ENCODE results near the gene LRRC8E. TPM values are rescaled to one million over a fixed set of nuclear protein-coding genes. Genes with fewer than 3 reads are reported as not detected.

LRRC8E gene
- total and polyA plus RNA-seq, 3 experiments from 2014 or later, result not detected

- ChIA-PET CTCF (interaction anchor here (1.4 kb wide), 2 partner anchors 10 to 11 kb away, joined by 3 read pairs; no protein-coding TSS in a partner anchor), POLR2A (interaction anchor here (0.8 kb wide), 1 partner anchor 53 kb away, joined by 3 read pairs; no protein-coding TSS in a partner anchor)
- Histone ChIP-seq H3K4me1 (ENCODE audit: insufficient read depth, low read length) (peaks cover 25% of the 10 kb centered on the region), H3K27me3 (ENCODE audit: insufficient read depth, low read length, poor library complexity, severe bottlenecking) (peaks cover 12% of the 10 kb centered on the region), H3K27ac (ENCODE audit: low read depth, low read length) (no peak overlapping the region), H3K9me3 (ENCODE audit: low read length) (no peaks in the 10 kb centered on the region), H3K4me3 (ENCODE audit: low read length) (no peak overlapping the region), H3K36me3 (ENCODE audit: insufficient read depth, low read length) (no peaks in the 10 kb centered on the region)
- H3K27me3 Mint-ChIP-seq, result peaks cover 13 to 35% of the 10 kb centered on the region in 2 donors
- H3K27ac Mint-ChIP-seq, result no peak overlapping the region
- peak overlapping the region in 3 of 7 donors; percentile 5 to 74 (median 12) for H3K4me3 Mint-ChIP-seq
- H3K36me3 Mint-ChIP-seq, result no peaks in the 10 kb centered on the region
- no peaks in the 10 kb centered on the region for H3K9me3 Mint-ChIP-seq
- peaks cover 14 to 35% (median 17%) of the 10 kb centered on the region in 3 donors for H3K4me1 Mint-ChIP-seq
- DNase-seq, result no peak
These were observed 24.9 kb upstream of the LRRC8E start for GRCh38 chr19:7863157-7863970.

GRCh38 chr19:7863971-7864689 is 24.2 kb upstream of the LRRC8E start:
- H3K36me3 Mint-ChIP-seq, result no peaks in the 10 kb centered on the region
- H3K27me3 ChIP-seq (ENCODE audit: insufficient read depth, low read length, poor library complexity, severe bottlenecking), result peaks cover 12% of the 10 kb centered on the region
- no peak for DNase-seq
- peaks cover 19 to 41% (median 22%) of the 10 kb centered on the region in 3 donors for H3K4me1 Mint-ChIP-seq
- no peak overlapping the region for H3K27ac Mint-ChIP-seq
- no peaks in the 10 kb centered on the region for H3K36me3 ChIP-seq (ENCODE audit: insufficient read depth, low read length)
- H3K27me3 Mint-ChIP-seq, result peaks cover 11 to 33% of the 10 kb centered on the region in 2 donors
- ChIA-PET CTCF (interaction anchor here (1.1 to 1.4 kb wide), 2 partner anchors 10 to 38 kb away, joined by 3 read pairs; no protein-coding TSS in a partner anchor), POLR2A (no interaction called here)
- H3K9me3 ChIP-seq (ENCODE audit: low read length), result no peaks in the 10 kb centered on the region
- H3K27ac ChIP-seq (ENCODE audit: low read depth, low read length), result no peak overlapping the region
- H3K9me3 Mint-ChIP-seq, result no peaks in the 10 kb centered on the region
- no peak overlapping the region for H3K4me3 ChIP-seq (ENCODE audit: low read length)
- peak overlapping the region in 2 of 7 donors; percentile 5 to 72 for H3K4me3 Mint-ChIP-seq
- H3K4me1 ChIP-seq (ENCODE audit: insufficient read depth, low read length), result peaks cover 31% of the 10 kb centered on the region

DNA sequence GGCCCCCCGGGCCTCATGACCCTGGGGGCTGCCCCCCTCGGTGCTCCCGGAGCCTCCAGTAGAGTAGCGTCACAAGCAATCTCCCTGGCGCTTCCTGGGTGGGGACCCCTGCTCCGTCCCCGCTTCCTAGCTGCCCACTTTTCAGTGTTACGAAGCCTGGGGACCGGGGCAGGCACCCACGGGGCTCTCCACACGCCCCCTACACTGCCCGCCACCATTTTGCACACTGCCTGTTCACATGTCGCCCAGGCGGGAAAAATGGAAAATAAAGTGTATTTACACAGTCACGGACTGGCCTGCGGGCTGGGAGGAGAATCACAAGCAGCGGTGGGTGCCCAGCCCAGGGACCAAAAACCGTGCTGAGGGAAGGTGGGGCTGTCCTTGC is 23.6 kb upstream of the LRRC8E start:
- no peak overlapping the region for H3K4me3 Mint-ChIP-seq

GRCh38 chr19:7865262-7865911 is 22.9 kb upstream of the LRRC8E start:
- Mint-ChIP-seq H3K4me1 (peaks cover 19 to 44% (median 24%) of the 10 kb centered on the region in 3 donors), H3K36me3 (no peaks in the 10 kb centered on the region), H3K27me3 (peaks cover 11 to 33% of the 10 kb centered on the region in 2 donors), H3K9me3 (no peaks in the 10 kb centered on the region), H3K4me3 (peak overlapping the region; percentile 23 to 78 (median 42)), H3K27ac (peak overlapping the region in 2 of 8 donors; percentile 26 to 63)
- H3K27ac ChIP-seq (ENCODE audit: low read depth, low read length), result no peak overlapping the region
- peaks cover 12% of the 10 kb centered on the region for H3K27me3 ChIP-seq (ENCODE audit: insufficient read depth, low read length, poor library complexity, severe bottlenecking)
- CTCF ChIA-PET, result interaction anchor here (0.9 kb wide), 1 partner anchor 55 kb away, joined by 3 read pairs; the partner anchor contains the start of gene SNAPC2
- POLR2A ChIA-PET, result no interaction called here
- H3K36me3 ChIP-seq (ENCODE audit: insufficient read depth, low read length), result no peaks in the 10 kb centered on the region
- no peak for DNase-seq
- H3K4me3 ChIP-seq (ENCODE audit: low read length), result no peak overlapping the region
- H3K4me1 ChIP-seq (ENCODE audit: insufficient read depth, low read length), result peaks cover 31% of the 10 kb centered on the region
- H3K9me3 ChIP-seq (ENCODE audit: low read length), result no peaks in the 10 kb centered on the region

More for the DNA sequence above, 23.6 kb upstream of the LRRC8E start:
- POLR2A ChIA-PET, result no interaction called here
- no peaks in the 10 kb centered on the region for H3K9me3 Mint-ChIP-seq
- Histone ChIP-seq H3K27ac (ENCODE audit: low read depth, low read length) (no peak overlapping the region), H3K9me3 (ENCODE audit: low read length) (no peaks in the 10 kb centered on the region), H3K4me3 (ENCODE audit: low read length) (no peak overlapping the region), H3K36me3 (ENCODE audit: insufficient read depth, low read length) (no peaks in the 10 kb centered on the region), H3K27me3 (ENCODE audit: insufficient read depth, low read length, poor library complexity, severe bottlenecking) (peaks cover 12% of the 10 kb centered on the region), H3K4me1 (ENCODE audit: insufficient read depth, low read length) (peaks cover 31% of the 10 kb centered on the region)
- H3K4me1 Mint-ChIP-seq, result peaks cover 19 to 41% (median 22%) of the 10 kb centered on the region in 3 donors
- DNase-seq, result no peak
- H3K36me3 Mint-ChIP-seq, result no peaks in the 10 kb centered on the region
- H3K27me3 Mint-ChIP-seq, result peaks cover 11 to 33% of the 10 kb centered on the region in 2 donors
- no peak overlapping the region for H3K27ac Mint-ChIP-seq
- CTCF ChIA-PET, result interaction anchor here (1.1 kb wide), 1 partner anchor 37 kb away, joined by 3 read pairs; no protein-coding TSS in a partner anchor

GRCh38 chr19:7866399-7867091 is 21.8 kb upstream of the LRRC8E start:
- no peaks in the 10 kb centered on the region for H3K9me3 Mint-ChIP-seq
- ChIA-PET CTCF (interaction anchor here (0.9 kb wide), 1 partner anchor 53 kb away, joined by 3 read pairs; the partner anchor contains the start of gene SNAPC2), POLR2A (no interaction called here)
- Histone ChIP-seq H3K27ac (ENCODE audit: low read depth, low read length) (no peak overlapping the region), H3K9me3 (ENCODE audit: low read length) (no peaks in the 10 kb centered on the region), H3K27me3 (ENCODE audit: insufficient read depth, low read length, poor library complexity, severe bottlenecking) (peaks cover 4% of the 10 kb centered on the region), H3K36me3 (ENCODE audit: insufficient read depth, low read length) (no peaks in the 10 kb centered on the region), H3K4me1 (ENCODE audit: insufficient read depth, low read length) (peaks cover 34% of the 10 kb centered on the region), H3K4me3 (ENCODE audit: low read length) (no peak overlapping the region)
- DNase-seq, result no peak
- H3K27ac Mint-ChIP-seq, result no peak overlapping the region
- H3K36me3 Mint-ChIP-seq, result no peaks in the 10 kb centered on the region
- peaks cover 9 to 32% of the 10 kb centered on the region in 2 donors for H3K27me3 Mint-ChIP-seq
- peak overlapping the region in 1 of 7 donors; percentile 48 for H3K4me3 Mint-ChIP-seq
- H3K4me1 Mint-ChIP-seq, result peaks cover 27 to 47% (median 28%) of the 10 kb centered on the region in 3 donors

- no peaks in the 10 kb centered on the region for H3K36me3 Mint-ChIP-seq
- H3K4me1 ChIP-seq (ENCODE audit: insufficient read depth, low read length), result peaks cover 31% of the 10 kb centered on the region
- H3K27ac ChIP-seq (ENCODE audit: low read depth, low read length), result no peak overlapping the region
- no peak overlapping the region for H3K4me3 ChIP-seq (ENCODE audit: low read length)
- peaks cover 8% of the 10 kb centered on the region for H3K27me3 ChIP-seq (ENCODE audit: insufficient read depth, low read length, poor library complexity, severe bottlenecking)
- ChIA-PET CTCF (no interaction called here), POLR2A (no interaction called here)
- H3K4me3 Mint-ChIP-seq, result peak overlapping the region in 1 of 7 donors; percentile 48
- H3K27ac Mint-ChIP-seq, result no peak overlapping the region
- H3K9me3 ChIP-seq (ENCODE audit: low read length), result no peaks in the 10 kb centered on the region
- peaks cover 13 to 36% of the 10 kb centered on the region in 2 donors for H3K27me3 Mint-ChIP-seq
- no peaks in the 10 kb centered on the region for H3K9me3 Mint-ChIP-seq
- DNase-seq, result no peak
- H3K36me3 ChIP-seq (ENCODE audit: insufficient read depth, low read length), result no peaks in the 10 kb centered on the region
- peaks cover 33 to 47% (median 33%) of the 10 kb centered on the region in 3 donors for H3K4me1 Mint-ChIP-seq
These were observed 21.0 kb upstream of the LRRC8E start for GRCh38 chr19:7867092-7867844.

GRCh38 chr19:7868326-7868670 is 20.0 kb upstream of the LRRC8E start:
- Mint-ChIP-seq H3K27ac (peak overlapping the region in 2 of 8 donors; percentile 76 to 87), H3K4me1 (peaks cover 33 to 50% (median 33%) of the 10 kb centered on the region in 3 donors), H3K9me3 (peaks cover 0 to 2% (median 0%) of the 10 kb centered on the region in 5 donors), H3K36me3 (no peaks in the 10 kb centered on the region), H3K4me3 (peak overlapping the region; percentile 79 to 90 (median 82)), H3K27me3 (peaks cover 15 to 41% of the 10 kb centered on the region in 2 donors)
- Histone ChIP-seq H3K9me3 (ENCODE audit: low read length) (no peaks in the 10 kb centered on the region), H3K36me3 (ENCODE audit: insufficient read depth, low read length) (no peaks in the 10 kb centered on the region), H3K27ac (ENCODE audit: low read depth, low read length) (peak overlapping the region; percentile 59), H3K27me3 (ENCODE audit: insufficient read depth, low read length, poor library complexity, severe bottlenecking) (peaks cover 16% of the 10 kb centered on the region), H3K4me1 (ENCODE audit: insufficient read depth, low read length) (peaks cover 31% of the 10 kb centered on the region), H3K4me3 (ENCODE audit: low read length) (peak overlapping the region; percentile 81)
- CTCF ChIA-PET, result interaction anchor here (0.8 to 2.2 kb wide), 14 partner anchors 10 to 302 kb away, joined by 3 to 37 read pairs (median 10); partner anchors contain the start of genes LRRC8E, MAP2K7, SNAPC2 and TIMM44
- no peak for DNase-seq
- POLR2A ChIA-PET, result interaction anchor here (2.2 kb wide), 2 partner anchors 35 to 52 kb away, joined by 11 to 16 read pairs; partner anchors contain the start of genes MAP2K7 and SNAPC2
